Pulmonary artery endothelial cell (primary cell): ENCODE data around the gene INO80E. TPM values are rescaled to one million over a fixed set of nuclear protein-coding genes. Genes with fewer than 3 reads are reported as not detected.

Experiments used
- DNase-seq: peaks from one replicate; pipeline ENCODE4 v3.0.0-alpha.2; 2011; ENCODE audit warnings: low read depth, low spot score
- total RNA-seq: library from RNA; depleted of rRNA; stranded (reverse); fragments of >200 nt; gene quantifications from 2 replicates; pipeline ENCODE4 v1.2.3, GENCODE V29; 2014

INO80E gene
- total RNA-seq, 1 donor from 2014 or later, result 24.5 TPM

DNA sequence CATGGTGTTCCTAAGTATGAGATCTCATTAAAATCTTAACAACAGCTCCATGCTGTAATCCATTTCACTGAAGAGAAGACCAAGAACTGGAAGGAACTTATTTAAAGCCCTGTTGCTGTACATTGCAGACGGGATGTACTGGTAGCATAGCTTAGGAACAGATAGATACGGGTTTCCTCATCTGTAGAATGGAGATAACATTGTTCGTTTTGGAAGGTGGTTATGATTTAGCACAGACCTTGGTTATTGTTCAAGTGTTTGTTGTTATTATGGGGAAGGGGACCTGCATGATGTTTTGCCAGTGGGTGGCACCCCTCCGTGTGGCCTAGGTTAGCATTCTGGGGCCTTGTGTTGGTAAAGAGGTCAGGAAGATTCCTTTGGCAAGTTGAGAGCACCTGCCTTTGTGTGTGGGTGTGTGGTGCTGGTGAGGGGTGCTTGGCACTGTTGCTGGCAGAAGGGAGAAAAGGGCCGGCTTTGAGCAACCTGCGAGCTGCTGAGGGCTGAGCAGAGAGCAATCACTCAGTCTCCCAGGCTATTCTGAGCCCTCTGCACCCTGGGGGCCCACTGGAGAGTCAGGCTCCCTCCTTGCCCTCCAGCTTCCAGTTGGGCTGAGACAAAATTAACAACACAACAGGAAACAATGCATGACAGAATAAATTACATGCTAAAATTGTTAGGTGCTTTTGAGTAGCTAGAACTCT is 20.1 kb upstream of the INO80E start:
- DNase-seq, result no peak

DNA sequence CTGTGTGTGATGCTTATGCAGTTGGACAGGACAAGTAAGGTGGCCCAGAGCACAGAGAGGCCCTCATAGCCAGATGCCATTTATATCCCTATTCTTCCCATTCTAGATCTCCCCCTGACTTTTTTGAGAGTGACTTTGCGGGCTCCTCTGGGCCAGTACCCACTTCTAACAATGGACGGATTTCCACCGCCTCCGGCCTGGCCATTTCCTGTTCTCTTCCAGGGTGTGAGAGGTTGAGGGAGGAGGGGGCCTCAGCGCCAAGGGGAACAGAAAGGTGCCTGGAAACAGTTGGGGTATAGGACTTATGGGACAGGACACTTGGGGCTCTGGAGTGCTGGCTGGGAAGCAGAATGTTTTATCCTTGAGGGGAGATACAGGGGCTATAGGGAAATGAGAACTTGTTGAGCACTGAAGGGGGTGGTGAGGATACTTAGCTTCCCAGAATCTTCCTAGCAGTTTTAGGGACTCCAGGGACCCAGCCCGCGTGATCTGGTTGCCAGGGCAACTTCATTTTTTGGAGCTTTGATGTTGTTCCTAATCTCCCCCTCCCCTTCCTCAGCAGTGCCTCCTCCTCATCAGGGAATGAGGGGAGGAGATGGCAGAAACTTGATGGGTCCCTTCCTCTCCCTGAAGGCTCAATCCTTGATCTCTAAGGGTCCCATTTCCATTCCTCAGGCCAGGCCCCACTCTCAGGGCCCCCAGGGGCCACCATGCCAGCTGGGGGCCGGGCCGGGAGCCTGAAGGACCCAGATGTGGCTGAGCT is 18.8 kb upstream of the INO80E start:
- no peak for DNase-seq

DNA sequence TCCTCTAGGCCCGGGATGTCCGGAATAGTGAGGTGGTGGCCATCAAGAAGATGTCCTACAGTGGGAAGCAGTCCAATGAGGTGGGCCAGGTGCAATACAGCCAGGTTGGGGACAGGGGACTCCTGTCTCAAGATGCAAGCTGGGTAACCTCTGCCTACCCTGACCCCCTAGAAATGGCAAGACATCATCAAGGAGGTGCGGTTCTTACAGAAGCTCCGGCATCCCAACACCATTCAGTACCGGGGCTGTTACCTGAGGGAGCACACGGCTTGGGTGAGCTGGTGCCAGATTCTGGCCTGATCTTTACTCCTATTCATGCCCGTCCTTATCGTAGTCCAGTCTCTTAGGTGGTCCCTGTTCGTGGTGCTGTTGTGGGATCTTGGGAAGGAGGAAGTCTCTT is 18.0 kb upstream of the INO80E start:
- no peak for DNase-seq

DNA sequence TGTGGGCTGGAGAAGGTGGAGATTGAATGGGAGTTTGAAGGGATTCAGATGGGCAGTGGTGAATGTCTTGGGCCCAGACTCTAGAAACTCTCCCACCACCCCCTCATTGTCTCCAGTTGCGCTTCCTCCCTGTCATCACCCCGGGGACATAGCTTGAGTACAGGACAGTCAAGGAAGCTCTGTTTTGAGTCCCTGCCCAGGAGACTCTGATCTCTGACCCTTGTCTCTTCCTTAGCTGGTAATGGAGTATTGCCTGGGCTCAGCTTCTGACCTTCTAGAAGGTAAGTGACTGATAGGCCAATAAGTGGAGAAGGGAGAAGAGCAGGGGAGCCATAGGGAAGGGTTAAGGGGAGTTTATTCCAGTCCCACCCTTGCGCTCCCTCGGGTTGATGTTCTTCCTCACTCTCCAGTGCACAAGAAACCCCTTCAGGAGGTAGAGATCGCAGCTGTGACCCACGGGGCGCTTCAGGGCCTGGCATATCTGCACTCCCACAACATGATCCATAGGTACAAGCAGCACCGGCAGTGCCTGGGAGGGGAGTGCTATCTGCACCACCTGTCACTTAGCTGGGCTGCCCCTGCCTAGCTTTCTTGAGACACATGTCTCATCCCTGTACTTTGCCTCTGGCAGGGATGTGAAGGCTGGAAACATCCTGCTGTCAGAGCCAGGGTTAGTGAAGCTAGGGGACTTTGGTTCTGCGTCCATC is 17.3 kb upstream of the INO80E start:
- DNase-seq, result no peak

DNA sequence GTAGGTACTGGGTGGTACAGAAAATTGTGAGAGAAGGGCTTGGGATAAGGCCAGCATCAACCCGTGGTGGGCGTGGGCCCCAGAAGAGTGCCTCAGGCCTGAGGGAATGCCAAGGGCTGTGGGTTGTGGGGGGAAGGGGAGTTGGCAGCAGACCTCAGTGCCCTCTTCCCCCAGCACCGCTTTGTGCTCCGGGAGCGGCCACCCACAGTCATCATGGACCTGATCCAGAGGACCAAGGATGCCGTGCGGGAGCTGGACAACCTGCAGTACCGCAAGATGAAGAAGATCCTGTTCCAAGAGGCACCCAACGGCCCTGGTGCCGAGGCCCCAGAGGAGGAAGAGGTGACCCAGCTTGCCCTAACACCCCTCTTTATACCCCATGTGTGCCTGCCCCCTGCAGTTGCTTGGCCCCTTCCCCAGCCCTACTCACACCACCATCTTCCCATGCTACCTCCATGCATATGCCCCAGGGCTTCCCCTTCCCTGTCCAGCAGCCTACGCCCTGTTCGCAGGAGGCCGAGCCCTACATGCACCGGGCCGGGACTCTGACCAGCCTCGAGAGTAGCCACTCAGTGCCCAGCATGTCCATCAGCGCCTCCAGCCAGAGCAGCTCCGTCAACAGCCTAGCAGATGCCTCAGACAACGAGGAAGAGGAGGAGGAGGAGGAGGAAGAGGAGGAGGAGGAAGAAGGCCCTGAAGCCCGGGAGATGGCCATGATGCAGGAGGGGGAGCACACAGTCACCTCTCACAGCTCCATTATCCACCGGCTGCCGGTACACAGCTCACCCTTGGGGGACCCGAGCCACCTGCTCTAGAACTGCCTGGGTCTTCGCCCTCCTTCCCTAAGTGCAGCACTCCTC is 13.3 kb upstream of the INO80E start:
- DNase-seq, result no peak

DNA sequence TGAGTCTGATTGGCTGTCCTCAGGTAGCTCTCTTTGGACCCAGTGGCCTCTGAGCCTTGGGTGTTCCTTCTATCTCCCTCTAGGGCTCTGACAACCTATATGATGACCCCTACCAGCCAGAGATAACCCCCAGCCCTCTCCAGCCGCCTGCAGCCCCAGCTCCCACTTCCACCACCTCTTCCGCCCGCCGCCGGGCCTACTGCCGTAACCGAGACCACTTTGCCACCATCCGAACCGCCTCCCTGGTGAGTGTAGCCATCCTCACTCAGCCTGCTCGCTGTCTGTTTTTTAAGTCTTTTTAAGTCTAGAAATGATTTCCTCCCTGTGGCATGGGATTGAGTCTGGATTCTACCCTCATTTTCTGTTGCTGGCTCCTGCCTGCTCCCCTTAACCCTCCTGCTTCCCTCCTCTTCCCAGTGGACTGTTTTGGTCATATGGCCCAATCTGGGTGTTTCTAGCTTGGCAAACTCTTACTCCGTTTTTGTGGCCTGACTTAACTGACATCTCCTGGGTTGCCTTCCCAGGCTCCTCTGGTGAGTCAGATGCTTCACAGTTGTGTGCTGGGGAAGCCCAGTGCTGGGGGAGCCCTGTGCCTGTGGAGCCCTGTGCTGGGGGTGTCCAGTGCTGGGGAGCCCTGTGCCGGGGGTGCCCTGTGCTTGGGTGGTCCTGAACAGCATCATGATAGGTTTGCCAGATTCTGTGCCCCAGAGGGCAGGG is 12.5 kb upstream of the INO80E start:
- no peak for DNase-seq

DNA sequence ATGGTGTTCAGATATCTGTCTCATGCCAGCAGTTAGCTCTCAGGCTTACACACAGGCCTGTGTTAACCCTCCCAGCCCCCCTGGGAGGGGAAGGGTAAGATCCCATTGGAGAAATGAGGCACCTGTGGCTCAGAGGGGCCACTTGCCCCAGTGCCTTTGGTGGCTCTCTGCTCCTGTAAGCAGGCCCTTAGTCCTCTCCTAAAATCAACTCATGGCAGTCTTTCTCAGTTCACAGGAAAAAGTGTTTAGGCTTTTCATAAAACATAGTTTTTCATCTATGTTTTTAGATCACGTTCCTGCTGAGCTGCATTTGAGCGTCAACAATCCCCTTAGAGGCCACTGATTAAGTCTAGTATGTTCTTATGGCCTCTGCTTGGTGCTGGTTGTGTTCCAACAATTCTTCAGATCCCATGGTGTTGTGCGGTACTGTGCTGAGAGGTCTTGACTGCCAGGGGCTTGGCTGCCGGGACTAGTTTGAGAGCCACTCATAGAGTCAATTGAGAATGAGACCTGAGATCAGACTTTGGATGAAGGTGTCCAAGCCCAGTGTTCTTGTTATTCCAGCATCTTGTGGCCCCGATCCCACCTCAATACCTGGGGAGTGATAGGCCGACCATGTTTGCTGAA is 11.8 kb upstream of the INO80E start:
- no peak for DNase-seq

DNA sequence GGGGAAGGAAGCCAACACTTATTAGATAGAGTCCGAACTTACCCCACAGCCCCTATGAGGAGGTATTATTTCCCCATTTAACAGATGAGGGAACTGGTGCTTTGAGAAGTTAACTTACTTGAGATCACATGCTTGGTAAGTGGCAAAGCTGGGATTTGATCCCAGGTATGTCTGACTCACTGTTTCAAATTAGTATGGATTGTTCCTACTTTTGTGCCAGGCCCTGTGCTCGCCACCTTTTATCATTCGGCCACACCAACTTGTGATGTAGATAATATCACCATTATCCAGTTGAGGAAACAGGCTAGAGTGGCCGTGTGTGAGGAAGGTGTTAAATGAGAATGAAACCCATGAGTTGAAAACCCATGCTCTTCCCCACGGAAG is 11.3 kb upstream of the INO80E start:
- DNase-seq, result no peak

DNA sequence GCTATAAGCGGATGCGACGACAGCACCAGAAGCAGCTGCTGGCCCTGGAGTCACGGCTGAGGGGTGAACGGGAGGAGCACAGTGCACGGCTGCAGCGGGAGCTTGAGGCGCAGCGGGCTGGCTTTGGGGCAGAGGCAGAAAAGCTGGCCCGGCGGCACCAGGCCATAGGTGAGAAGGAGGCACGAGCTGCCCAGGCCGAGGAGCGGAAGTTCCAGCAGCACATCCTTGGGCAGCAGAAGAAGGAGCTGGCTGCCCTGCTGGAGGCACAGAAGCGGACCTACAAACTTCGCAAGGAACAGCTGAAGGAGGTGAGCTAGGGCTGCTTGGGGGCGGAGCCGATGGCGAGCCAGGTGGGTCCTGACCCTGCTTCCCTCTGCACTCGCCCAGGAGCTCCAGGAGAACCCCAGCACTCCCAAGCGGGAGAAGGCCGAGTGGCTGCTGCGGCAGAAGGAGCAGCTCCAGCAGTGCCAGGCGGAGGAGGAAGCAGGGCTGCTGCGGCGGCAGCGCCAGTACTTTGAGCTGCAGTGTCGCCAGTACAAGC is 10.7 kb upstream of the INO80E start:
- no peak for DNase-seq

DNA sequence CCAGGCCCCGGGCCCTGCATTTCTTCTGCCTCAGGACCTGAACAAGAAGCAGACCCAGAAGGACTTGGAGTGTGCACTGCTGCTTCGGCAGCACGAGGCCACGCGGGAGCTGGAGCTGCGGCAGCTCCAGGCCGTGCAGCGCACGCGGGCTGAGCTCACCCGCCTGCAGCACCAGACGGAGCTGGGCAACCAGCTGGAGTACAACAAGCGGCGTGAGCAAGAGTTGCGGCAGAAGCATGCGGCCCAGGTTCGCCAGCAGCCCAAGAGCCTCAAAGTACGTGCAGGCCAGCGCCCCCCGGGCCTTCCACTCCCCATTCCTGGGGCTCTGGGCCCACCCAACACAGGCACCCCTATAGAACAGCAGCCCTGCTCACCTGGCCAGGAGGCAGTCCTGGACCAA is 9.8 kb upstream of the INO80E start:
- no peak for DNase-seq

DNA sequence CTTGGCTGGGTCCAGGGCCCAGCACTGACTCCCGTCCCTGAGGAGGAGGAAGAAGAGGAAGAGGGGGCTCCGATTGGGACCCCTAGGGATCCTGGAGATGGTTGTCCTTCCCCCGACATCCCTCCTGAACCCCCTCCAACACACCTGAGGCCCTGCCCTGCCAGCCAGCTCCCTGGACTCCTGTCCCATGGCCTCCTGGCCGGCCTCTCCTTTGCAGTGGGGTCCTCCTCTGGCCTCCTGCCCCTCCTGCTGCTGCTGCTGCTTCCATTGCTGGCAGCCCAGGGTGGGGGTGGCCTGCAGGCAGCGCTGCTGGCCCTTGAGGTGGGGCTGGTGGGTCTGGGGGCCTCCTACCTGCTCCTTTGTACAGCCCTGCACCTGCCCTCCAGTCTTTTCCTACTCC is 9.1 kb upstream of the INO80E start:
- no peak for DNase-seq

DNA sequence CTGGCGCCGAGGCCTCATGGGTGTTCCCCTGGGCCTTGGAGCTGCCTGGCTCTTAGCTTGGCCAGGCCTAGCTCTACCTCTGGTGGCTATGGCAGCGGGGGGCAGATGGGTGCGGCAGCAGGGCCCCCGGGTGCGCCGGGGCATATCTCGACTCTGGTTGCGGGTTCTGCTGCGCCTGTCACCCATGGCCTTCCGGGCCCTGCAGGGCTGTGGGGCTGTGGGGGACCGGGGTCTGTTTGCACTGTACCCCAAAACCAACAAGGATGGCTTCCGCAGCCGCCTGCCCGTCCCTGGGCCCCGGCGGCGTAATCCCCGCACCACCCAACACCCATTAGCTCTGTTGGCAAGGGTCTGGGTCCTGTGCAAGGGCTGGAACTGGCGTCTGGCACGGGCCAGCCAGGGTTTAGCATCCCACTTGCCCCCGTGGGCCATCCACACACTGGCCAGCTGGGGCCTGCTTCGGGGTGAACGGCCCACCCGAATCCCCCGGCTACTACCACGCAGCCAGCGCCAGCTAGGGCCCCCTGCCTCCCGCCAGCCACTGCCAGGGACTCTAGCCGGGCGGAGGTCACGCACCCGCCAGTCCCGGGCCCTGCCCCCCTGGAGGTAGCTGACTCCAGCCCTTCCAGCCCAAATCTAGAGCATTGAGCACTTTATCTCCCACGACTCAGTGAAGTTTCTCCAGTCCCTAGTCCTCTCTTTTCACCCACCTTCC is 8.5 kb upstream of the INO80E start:
- DNase-seq, result no peak

DNA sequence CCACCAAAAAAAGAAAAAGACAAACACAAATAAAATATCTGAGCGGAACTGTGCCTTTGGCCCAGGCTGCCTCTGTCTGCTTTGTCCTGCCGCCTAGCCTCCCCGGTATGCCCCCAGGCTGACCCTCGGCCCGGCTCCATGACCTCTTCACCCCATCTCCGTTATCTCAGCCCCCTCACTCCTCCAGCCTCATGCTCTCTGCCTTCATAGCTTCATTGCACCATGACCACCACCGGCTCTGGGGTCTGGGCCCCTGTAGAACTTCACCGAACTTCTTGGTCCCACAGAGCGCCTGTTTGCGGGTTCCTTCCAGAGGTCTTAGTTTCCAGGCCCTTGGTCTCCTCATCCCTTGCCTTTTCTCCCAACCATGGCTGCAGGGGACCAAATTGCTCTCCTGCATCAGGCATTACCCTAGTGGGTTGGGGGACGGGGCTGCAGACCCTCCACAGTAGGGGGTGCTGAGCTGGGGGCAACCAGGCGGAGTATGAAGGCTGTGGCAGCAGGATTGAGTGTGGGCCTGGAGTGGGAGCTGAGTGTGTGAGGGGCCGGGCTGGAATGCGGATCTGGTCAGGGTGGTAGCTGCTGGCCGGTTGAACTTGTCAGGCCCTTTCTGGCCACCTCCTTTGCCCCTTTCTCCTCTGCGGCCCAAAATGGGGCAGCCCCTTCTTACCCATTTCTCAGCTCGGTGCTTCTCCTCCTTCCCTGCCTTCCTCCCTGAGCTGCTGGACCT is 7.5 kb upstream of the INO80E start:
- no peak for DNase-seq

DNA sequence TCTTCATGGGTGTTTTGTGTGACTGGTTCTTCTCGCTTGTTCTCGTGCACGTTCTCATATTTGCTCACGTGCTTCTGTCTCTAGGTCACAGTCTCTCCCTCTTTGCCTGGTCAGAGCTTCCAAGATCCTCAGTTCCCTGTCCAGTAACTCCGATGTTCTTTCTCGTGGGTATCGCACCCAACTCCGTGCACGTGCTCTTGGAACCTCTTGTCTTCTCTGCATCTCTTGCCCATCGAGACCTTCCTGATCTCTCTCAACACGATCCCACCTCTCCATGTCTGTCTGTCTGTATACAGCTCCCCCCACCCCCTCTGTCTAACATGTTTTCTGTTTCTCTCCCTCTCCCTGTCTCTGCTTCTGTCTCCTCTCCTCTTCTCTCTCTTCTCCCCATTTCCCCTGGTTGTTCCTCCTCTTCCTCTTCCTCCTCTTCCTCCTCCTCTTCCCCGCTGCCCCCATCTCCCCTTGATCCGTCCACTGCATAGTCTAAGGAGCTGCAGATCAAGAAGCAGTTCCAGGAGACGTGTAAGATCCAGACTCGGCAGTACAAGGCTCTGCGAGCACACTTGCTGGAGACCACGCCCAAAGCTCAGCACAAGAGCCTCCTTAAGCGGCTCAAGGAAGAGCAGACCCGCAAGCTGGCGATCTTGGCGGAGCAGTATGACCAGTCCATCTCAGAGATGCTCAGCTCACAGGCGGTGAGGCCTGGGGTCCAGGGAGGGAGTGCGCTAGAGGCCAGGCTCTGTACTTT is 6.8 kb upstream of the INO80E start:
- no peak for DNase-seq

DNA sequence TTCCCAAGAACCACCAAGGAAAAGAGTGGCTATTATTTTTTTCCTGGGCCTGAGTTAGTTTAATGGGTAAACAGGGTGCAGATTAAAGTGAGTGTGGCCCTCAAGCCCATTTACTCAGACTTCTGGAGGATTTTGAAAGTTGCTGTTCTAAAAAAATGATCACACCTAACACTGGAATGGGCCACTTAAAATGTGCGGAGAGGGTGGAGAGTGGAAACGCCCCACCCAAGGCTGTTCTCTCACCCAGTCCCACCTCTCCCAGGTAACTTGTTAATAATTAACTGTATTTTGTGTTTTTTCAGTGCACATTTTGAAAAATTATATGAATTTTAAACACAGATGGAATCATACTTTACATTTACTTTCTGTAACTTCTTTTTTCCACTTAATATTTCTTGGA is 6.0 kb upstream of the INO80E start:
- no peak for DNase-seq

DNA sequence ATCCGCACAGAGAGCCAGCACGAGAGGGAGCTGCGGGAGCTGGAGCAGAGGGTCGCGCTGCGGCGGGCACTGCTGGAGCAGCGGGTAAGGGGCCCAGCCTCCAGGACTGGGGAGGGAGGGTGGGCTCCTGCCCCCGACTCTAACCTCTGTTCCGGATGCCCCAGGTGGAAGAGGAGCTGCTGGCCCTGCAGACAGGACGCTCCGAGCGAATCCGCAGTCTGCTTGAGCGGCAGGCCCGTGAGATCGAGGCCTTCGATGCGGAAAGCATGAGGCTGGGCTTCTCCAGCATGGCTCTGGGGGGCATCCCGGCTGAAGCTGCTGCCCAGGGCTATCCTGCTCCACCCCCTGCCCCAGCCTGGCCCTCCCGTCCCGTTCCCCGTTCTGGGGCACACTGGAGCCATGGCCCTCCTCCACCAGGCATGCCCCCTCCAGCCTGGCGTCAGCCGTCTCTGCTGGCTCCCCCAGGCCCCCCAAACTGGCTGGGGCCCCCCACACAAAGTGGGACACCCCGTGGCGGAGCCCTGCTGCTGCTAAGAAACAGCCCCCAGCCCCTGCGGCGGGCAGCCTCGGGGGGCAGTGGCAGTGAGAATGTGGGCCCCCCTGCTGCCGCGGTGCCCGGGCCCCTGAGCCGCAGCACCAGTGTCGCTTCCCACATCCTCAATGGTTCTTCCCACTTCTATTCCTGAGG is 5.0 kb upstream of the INO80E start:
- no peak for DNase-seq

DNA sequence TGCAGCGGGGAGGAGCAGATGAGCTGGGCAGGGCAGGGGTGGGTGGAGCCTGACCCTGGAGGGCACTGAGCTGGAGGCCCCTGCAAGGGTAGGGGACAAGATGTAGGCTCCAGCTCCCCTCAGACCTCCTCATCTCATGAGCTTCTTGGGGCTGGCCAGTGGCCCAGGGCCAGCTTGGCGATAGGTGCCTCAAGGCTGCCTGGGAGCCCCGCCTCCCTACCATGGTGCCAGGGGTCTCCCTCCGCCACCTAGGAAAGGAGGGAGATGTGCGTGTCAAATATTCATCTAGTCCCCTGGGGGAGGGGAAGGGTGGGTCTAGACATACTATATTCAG is 4.5 kb upstream of the INO80E start:
- DNase-seq, result no peak
